ENCODE measurements around the gene ZBTB7A.
A peak's percentile ranks its signal among the peaks of the same experiment; 100 is the strongest.

ZBTB7A gene

DNA sequence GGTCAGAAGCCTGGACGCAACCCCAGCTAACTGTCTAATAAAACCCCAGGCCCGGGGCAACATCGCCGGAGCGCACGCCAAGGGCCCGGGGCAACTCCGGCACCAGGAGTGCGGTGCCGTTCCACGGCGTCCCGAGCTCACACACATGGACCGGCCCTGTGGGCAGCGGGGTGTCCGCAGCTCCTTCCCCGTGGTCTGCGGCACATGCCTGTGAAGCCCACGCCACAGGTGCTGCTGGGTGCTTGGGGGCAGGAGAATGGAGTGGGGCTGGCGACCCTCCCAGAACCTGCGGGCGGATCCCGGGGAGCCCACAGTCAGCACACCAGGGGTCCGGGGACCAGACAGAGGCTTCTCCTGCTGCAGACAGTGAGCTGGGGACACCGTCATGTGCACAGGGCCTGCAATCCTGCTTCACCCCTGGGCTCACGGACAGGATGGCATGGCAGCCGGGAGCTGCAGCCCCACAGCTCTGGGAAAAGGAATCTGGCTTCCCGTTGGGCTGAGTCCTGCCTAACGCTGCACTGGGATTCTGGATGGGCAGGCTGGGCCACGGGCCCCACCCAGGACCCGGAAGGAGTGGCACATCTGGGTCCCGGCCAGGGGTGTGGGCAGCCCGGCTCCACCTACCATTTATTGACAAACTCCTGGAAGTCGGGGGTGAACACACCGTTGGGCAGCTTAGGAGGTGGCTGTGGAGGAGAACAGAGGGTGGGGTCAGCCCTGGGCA is 28.2 kb upstream of the ZBTB7A start:
- DNase-seq (ENCODE audit: low read depth in 2 of 3, low spot score in 1 of 3): no peak

DNA sequence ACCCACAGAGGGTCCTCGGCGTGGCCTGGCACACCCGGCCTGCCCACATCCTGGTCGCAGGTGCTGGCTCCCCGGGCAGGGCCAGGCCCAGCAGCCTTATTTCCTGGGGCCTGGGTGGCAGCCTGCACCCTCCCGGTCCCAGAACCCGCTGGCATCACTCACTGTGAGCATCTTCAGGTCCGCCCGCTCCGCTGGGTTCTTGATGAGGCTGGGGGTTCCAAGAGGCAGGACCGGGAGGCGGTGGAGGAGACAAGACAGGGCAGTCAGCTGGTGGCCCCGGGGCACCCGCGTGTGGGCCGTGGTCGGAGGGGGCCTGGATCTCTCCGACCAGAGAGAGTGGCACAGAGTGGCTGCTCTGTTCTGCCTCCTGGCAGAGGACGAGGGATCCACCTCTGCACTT is 27.6 kb upstream of the ZBTB7A start:
- no peak for DNase-seq (ENCODE audit: low read depth in 2 of 3, low spot score in 1 of 3)

DNA sequence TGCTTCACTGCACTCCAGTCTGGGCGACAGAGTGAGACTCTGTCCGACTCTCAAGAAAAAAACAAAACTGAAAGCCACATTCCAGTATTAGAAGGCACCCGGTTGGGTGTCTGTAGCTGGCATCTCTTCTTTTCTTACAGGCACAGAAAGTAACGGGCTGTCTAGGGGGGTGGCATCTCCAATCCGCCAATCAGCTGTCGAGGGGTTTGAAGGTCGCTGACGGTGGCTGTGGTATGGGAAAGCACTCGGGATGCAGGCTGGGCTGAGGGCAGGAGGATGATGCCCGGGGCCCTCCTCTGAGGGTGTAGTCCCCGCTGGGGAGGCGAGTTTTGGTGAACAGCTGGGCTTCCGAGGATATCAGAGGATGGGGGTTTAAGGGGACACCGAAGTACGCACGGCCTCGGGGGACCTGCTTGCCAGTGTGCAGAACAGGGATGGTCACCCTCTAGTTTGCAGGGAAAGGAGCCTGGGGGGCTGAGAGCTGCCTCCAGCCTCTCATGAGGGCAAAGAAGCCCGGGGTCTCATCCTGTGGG is 27.0 kb upstream of the ZBTB7A start:
- no peak for DNase-seq (ENCODE audit: low read depth in 2 of 3, low spot score in 1 of 3)

DNA sequence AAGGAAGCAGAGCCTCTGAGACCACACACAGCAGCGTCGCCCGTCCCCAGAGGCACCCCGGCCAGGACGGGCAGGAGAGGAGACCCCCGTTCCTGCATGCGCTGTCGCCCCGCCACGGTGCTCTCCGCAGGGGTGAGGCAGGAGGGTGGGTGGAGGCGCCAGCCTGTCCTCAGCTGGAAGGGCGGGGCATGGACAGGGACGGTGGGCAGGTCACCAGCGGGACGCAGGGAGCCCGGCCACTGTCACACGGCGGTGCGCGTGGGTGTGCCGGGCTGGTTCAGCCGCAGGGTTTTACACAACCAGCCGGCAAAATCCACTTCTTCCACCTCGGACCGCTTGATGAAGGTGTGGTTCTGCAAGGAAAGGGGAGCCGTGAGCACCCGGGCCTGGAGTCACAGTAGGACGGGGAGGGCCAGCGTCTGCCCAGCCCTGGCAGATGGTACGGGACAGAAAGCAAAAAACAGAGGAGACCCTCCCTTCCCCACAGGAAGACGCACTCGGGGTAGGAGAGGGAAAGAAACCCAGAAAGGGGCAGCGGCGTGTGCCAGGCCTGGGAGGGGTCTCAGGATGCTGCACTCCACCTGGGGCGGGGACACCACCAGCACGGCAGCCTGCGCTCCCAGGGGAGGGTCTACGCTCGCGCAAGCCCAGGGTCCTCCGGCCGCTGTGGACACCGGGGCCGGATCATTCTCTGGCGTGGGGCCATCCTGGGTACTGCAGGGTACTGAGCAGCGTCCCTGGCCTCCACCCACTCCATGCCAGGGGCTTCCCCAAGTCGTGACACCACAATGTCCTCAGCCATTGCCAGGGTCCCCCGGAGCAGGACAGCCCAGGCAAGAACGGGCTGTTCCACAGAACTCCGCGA is 23.9 kb upstream of the ZBTB7A start:
- DNase-seq (ENCODE audit: low read depth in 2 of 3, low spot score in 1 of 3): no peak

DNA sequence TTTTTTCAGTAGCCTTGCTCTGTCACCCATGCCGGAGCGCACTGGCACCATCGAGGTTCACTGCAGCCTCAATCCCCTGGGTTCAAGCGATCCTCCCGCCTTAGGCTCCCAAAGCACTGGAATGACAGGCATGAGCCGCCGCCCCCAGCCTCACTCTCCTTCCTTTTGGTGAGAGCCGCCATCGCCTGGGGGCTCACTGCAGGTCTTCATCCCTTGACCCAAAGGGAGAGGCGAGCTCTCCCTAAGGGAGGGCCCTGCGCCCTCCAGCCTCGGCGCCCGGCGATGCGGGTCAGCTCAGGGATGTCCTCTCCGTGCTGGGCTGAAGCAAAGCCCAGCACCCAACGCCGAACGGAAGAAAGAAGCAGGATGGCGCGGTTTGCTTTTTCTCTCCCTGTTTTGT is 23.2 kb upstream of the ZBTB7A start:
- no peak for DNase-seq (ENCODE audit: low read depth in 2 of 3, low spot score in 1 of 3)

DNA sequence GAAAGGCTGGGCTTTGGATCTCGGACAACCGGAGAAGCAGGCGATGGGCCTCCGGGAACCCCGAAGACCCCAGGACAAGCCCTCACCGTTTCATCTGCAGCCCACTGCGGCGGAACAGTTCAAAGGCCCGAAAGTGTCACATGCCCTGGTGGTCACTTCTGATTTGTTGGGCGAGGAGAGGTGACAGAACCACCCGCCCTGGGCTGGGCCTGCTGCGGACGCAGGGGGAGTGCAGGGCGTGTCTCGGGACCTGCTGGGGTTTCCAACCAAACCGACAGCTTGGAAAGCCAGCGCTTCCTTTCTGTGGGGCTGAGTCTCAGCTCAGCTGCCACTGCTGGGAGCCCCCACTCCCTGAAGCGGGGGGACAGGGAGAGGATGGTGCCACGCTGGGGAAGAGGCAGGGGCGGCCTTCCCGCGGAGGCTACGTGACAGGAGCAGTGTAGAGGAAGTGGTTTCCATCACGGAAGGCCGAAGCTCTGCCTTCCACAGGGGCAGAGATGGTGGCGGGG is 22.8 kb upstream of the ZBTB7A start:
- DNase-seq (ENCODE audit: low read depth in 2 of 3, low spot score in 1 of 3): peak in 1 of 3 donors; percentile 39

DNA sequence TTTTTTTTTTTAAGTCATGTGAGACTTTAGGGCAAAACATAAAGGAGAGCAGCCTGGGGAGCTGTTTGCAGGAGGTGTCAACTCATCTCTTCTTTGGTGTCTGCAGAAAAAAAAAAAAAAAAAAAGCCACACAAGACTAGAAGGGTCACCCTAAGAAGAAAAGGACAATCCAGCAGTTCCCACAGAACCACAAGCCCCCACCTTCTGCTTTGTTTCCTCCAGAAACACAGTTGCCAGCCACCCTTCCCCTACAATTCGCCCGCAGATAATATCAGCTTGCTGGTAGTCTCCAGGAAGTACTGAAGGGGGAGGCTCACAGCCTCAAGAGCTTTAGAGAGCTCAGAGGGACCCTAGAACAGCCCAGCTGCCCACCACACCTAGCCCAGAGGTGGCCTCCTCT is 22.3 kb upstream of the ZBTB7A start:
- DNase-seq (ENCODE audit: low read depth in 2 of 3, low spot score in 1 of 3): no peak

DNA sequence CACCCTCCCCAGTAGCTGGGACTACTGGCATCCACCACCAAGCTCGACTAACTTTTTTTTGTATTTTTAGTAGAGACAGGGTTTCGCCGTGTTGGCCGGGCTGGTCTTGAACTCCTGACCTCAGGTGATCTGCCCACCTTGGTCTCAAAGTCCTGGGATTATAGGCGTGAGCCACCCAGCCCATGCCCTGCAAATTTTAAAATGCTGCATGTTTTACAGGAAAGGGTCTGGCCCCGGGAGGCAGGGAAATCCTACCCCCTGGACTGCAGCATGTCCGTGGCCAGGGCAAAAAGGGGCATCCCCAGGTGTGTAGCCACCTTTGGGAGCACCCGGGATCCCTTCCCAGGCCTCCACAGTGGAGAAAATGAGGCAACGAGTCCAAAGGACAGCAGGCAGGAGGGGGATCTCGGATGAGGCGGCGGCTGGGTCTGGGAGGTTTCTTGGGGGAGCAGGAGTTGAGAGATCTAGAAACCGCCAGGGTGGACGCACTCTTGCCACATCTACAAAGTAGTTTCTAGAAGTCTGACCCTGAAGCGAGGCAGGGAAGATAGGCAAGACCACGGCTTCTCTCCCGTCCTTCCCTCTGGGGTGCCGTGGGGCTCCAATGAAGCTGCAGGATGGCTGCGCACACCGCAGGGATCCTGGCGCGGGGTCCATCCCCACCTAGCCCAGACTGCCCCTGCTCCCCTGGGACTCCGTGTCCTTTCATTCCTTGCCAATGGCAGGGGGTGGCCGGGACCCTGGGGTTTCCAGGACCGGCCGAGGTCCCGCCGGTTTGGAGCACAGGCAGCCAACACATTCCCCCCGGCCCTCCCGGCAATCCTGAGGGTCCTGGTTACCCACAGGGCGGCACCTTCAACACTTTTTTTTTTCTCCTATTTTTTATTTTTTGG is 21.3 kb upstream of the ZBTB7A start:
- DNase-seq (ENCODE audit: low read depth in 2 of 3, low spot score in 1 of 3): no peak

DNA sequence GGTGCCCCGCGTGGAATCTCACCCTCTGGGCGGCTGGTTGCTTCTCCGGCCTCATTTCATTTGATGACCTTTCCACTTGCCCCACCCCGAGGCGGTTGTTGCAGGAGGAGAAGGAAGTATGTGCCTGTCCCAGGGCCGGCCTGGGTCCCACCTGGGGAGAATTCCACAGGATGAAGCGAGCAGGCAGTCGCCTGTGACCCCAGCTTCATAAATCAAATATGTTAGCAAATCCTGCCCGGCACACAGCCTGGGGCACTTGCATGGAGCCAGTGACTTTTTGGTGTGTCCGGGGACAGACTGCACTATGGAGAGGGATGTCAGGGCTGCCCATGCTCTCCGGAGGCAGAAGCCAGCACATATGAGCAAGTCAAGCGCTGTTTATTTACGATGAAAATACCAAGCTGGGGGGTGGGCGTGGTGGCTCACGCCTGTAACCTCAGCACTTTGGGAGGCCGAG is 19.7 kb upstream of the ZBTB7A start:
- DNase-seq (ENCODE audit: low read depth in 2 of 3, low spot score in 1 of 3): no peak

DNA sequence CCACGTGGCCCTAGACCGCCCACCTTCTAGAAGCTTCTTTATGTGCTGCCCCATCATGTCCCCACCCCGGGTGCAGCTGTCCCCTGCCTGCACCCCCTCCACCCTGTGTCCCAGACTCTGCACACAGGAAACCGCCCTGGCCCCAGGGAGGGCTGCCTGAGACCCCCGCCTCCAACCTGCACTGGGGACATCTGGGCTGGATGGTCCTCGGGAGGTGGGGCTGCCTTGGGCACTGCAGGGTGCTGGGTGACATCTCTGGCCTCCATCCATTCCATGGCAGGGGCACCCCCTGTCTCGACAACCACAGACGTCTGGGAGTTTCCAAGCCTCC is 17.8 kb upstream of the ZBTB7A start:
- DNase-seq (ENCODE audit: low read depth in 2 of 3, low spot score in 1 of 3): no peak

DNA sequence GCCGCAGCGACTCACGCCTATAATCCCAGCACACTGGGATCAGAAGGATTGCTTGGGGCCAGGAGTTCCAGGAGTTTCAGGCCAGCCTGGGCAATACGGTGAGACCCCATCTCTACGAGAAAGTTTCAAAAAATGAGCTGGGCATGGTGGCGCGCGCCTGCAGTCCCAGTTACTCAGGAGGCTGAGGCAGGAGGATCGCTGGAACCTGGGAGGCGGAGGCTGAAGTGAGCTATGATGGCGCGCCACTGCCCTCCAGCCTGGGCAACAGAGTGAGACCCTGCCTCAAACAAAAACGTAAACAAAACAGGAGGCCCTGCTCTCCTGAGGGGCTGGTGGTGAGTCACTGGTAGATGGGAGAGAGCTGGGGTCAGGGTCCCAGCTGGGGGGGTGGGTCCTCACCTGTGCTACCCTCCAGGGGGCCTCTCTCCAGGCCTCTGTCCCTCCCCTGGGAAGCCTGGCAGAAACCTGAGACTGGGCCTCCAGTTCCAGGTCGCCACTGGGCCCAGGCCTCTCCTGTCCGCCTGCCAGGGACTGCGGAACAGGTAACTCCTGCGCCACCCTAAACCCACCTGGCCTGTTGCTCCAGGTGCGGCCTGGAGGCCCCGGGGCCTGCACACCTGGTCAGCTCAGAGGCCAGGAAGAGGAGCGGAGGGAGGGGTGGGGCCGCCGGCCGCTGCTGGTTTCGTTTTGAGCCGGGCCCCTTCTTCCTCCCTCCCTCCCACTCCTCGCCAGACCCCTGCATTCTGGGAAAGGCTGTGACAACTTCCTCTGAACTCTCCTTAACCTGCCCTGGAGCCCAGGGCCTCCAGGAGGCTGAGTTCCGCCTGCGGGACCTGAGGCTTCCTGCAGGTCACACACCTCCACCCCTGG is 17.2 kb upstream of the ZBTB7A start:
- no peak for DNase-seq (ENCODE audit: low read depth in 2 of 3, low spot score in 1 of 3)

DNA sequence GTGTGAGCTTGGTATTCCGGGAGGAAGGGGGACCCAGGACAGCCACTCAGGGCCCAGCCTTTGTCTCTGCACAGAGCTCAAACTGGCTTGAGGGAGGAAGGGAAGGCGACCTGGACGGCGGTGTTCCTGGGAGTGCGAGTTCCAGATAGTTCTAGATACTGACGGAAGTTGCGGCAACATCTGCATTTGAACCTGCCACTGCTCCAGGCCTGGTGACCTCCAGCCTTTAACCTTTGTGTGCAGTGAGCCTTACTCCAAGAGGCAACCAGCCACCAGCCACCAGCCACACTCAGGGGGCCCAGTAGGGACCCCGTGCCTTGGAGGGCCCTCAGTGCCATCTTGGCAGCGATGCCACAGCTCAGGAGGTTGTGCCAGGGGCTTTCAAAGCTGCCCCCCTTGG is 15.5 kb upstream of the ZBTB7A start:
- DNase-seq (ENCODE audit: low read depth in 2 of 3, low spot score in 1 of 3): no peak

DNA sequence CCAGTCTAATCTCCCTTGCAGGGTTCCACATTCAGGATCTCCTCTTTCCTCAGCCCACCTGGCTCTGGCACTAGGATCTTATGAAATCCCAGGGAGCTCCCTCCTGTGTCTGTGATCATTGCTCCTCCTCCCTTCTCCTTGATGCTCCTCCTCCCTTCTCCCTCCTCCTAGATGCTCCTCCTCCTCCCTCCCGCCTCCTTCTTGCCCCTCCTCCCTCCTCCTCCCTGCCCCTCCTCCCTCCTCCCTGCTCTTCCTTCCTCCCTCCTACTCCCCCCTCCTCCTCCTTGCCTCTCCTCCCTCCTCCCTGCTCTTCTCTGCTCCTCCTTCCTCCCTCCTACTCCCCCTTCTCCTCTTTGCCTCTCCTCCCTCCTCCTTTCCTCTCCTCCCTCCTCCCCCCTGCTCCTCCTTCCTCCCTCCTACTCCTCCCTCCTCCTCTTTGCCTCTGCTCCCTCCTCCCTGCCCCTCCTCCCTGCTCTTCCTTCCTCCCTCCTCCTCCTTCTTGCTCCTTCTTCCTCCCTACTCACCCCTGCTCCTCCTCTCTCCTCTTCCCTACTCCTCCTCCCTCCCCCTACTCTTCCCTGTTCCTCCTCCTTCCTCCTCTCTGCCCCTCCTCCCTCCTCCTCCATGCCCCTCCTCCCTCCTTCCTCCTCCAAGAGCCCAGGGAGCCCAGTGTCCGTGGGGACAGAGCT is 14.9 kb upstream of the ZBTB7A start:
- DNase-seq (ENCODE audit: low read depth in 2 of 3, low spot score in 1 of 3): no peak

DNA sequence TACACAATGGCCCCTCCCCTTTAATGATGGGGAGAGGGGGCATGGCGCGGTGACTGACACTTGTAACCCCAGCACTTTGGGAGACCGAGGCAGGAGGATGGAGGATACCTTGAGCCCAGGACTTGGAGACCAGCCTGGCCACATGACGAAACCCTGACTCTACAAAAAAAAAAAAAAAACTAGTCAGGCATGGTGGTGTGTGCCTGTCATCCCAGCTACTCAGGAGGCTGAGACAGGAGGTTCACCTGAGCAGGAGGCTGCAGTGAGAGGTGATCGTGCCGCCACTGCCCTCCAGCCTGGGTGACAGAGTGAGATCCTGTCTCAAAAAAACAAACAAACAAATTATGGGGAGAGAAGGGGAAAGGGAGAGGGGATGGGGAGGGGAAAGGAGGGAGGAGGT is 13.8 kb upstream of the ZBTB7A start:
- no peak for DNase-seq (ENCODE audit: low read depth in 2 of 3, low spot score in 1 of 3)

DNA sequence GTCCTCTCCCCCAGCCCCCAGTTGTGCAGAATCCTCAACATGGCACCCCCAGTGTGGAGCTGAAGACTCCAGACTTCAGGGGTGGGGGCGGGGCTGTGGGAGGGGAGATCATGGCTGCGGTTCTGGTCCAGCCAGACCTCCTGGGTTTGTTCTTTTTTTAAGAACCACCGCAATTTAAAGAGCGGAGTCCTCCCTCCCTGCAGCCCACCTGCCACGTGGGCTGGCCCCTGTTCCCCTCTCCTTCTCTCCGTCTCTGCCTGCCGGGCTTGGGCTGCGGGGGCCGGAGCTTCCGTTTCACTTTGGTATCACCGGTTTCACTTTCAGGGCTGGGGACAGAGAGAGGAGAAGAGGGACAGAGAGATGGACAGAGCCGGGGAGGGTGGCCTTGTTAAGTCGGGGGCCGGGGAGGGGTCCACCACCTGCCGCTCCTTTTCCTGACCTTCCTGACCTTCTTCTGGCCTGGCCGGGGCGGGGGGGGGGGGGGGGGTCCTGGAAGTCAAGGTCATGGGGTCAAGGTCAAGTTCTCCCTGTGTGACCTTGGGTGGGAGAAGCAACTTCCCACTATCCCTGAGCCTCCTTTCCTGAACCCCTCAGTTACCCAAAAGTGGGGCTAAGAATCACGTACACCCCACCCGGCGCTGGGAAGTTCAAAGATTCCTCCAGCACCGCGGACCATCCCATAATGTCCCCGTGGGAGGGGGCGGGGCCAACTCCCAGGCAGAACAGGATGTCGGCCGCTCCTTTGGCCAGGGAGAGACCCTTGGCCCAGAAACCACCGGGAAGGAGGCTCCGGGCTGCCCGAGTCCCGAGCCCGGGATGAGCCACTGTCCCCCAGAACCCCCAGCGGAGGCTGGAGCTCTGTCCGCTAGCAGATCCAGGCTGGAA is 11.3 kb upstream of the ZBTB7A start:
- peak in 1 of 3 donors; percentile 46 for DNase-seq (ENCODE audit: low read depth in 2 of 3, low spot score in 1 of 3)

DNA sequence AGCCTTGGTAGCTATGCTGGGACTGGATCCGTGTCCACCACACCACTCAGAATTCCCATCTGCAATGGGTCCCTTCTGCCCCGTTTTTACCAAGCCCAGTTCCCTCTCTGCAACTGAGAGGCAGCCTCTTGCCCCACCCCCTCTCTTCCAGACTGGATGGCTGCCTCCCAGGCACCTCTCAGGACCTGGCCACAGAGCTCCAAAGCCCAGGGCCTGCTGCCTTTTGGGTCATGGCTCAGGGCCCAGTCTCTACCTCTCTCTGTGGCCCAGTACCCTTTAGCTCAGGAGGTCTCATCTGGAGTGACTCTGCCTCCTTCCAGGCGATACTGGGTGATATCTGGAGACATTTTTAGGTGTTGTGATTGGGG is 10.3 kb upstream of the ZBTB7A start:
- no peak for DNase-seq (ENCODE audit: low read depth in 2 of 3, low spot score in 1 of 3)

DNA sequence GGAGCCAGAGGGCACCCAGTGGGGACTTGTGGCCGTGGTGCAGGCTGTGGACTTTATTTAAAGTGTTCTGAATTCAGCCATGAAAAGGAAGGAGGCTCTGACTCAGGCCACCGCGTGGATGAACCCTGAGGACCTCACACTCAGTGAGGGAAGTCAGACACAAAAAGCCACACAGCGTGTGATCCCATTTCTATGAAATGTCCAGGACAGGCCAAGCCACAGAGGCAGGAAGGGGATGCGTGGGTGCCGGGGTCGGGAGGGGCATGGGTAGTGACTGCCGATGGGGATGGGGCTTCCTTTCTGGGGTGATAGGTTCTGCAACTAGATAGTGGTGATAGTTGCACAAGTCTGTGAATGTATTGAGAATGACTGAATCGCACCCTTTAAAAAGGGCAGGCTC is 8.7 kb upstream of the ZBTB7A start:
- no peak for DNase-seq (ENCODE audit: low read depth in 2 of 3, low spot score in 1 of 3)

DNA sequence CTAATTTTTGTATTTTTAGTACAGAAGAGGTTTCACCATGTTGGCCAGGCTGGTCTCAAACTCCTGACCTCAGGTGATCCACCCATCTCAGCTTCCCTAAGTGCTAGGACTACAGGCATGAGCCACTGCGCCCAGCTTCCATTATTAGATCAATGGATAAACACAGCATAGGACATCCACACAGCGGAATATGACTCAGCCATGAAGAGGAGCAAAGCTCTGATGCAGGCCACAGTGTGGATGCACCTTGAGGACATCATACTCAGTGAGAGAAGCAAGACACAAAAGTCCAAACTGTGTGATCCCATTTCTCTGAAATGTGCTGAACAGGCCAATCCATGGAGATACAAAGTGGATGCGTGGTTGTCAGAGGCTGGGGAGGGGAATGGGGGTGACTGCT is 4.9 kb upstream of the ZBTB7A start:
- DNase-seq (ENCODE audit: low read depth in 2 of 3, low spot score in 1 of 3): no peak
